SHP77 treated with DMSO at 0.1 percent for 48 hours (cell line): ENCODE data around the gene PLXNA4.

ENCODE experiments used
- DNase-seq: peaks from one replicate; lab custom pipeline; 2025; lab: John Stamatoyannopoulos, UW

PLXNA4 gene

GRCh38 chr7:132109769-132110168 is 466.5 kb downstream of the PLXNA4 start:
- no peak for DNase-seq

GRCh38 chr7:132108563-132108962 is 467.7 kb downstream of the PLXNA4 start:
- DNase-seq, result no peak

- DNase-seq, result no peak
Observed at GRCh38 chr7:132106491-132106890, 469.8 kb downstream of the PLXNA4 start.

DNA sequence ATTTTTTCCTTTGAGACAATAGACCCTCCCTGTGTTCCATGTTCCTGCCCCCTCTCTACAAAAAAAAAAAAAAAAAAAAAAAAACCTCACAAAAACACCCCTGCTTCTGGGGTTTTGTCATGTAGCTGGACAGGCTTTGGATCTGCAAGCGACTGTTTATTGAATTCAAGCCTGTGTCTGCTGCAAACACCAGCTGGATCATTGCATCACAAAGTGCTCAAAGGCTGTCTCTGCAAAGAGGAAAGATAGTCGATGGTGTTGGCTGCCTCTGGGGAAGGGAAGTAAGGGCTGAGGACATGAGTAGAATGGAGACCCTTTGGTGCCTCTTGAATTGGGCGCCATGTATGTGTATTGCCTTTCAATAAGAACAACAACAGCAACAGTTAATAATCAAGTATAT is 471.2 kb downstream of the PLXNA4 start:
- DNase-seq, result no peak

DNA sequence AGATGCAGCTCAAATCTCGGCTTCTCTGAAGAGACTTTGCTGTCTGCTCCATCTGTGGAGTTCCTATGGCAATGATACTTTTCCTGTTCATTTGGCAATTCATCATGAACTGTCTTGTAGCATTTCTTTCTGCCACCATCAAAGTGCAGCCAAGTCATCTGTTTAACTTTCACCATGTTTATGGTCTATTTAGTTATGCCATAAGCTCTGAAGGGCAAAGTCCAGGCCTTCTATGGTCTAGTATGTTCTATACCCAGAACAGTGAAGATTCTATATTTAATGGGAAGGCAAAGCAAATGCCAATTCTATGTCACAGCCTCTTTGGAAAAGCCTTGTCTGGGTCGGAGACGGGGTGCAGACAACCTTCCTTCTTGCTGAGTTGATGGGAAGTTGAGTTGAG is 472.6 kb downstream of the PLXNA4 start:
- DNase-seq, result no peak

- DNase-seq, result no peak
Observed at GRCh38 chr7:132102942-132103341, 473.3 kb downstream of the PLXNA4 start.

- no peak for DNase-seq
Observed at GRCh38 chr7:132102391-132102790, 473.9 kb downstream of the PLXNA4 start.

DNA sequence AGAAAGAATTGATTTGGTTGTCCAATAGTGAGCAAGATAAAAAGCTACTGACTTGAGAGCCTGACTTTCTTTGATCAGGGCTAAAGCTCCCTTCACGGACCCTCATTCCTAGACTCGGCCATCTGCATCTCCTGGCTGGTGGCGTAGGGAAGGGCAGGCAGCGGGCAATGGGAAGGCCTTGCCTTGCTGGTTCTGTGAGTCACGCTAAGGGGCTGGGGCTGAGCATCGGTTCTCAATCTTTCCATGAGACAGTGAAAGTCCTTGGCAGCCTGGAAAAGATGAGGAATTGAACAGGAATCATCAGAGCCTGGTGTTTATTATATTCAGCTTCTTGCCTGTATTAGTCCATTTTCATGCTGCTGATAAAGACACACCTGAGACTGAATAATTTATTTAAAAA is 475.3 kb downstream of the PLXNA4 start:
- no peak for DNase-seq

DNA sequence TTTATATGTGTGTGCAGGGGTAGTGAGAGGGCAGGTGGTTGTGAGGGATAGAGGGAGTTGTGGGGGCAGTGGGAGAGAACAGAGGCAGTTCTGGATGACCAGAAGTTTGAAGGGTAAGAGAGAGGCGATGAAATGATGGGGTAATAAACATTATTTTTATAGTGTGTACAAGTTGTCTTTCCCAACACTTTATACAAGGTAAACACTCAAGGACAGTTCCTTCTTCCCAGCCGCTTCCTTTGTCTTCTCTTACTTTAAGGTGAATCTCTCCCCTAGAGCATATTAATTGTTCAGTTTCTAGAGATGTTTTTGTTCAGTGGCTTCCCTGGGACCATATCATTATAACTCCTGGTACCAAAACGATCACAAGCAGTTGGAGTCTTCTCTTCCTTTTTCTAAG is 475.8 kb downstream of the PLXNA4 start:
- DNase-seq, result no peak

DNA sequence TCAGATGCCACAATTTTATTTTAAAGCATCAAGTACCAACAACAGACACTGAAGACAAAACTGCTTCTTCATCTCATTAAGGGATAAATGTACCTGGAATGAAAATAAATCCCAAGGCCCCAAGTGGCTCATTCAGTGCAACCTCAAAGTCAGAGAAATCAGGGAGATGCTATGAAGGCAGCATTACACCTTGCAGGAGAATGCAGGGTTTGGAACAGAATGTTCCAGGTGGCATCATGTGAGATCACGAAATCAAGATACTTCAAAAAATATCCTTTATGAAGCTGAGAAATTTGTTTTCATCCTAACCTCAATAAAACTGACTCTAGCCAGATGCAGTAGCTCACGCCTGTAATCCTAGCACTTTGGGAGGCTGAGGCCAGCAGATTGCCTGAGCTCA is 477.1 kb downstream of the PLXNA4 start:
- no peak for DNase-seq

- no peak for DNase-seq
Observed at GRCh38 chr7:132098327-132098726, 477.9 kb downstream of the PLXNA4 start.

GRCh38 chr7:132097550-132098134 is 478.6 kb downstream of the PLXNA4 start:
- DNase-seq, result no peak

DNA sequence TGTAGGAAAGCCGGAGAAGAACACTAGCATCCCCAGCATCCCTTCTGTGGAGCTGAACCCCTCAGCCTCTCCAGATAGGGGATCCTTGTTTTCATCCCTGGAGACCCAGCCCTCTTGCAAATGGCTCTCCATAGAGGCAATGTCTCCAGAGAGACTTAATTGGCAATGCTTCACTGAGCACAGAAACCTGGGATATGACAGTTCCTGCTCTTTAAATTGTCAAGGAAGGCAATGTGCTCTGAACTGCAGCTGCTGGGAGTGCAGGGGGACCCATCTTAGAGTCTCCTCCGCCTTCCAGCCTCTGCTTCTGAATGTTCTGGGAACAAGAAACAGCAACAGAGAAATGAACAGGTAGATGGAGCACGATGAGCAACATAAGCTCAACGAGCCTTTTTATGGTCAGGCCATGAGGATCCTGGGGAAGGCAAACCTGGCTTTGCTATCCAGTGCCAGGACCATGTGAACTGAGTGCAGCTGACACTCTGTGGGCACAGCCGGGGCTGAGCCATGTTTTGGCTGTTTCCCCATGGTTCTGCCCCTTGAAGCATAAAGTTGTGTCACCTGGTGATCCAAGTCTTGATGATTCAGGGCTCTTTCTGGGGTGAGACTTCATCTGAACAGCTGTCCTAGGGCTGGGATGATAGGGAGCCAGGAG is 481.0 kb downstream of the PLXNA4 start:
- DNase-seq, result no peak

GRCh38 chr7:132092106-132092505 is 484.2 kb downstream of the PLXNA4 start:
- no peak for DNase-seq

- no peak for DNase-seq
Observed at GRCh38 chr7:132091706-132092105, 484.6 kb downstream of the PLXNA4 start.

- DNase-seq, result no peak
Observed at GRCh38 chr7:132090444-132090843, 485.8 kb downstream of the PLXNA4 start.

DNA sequence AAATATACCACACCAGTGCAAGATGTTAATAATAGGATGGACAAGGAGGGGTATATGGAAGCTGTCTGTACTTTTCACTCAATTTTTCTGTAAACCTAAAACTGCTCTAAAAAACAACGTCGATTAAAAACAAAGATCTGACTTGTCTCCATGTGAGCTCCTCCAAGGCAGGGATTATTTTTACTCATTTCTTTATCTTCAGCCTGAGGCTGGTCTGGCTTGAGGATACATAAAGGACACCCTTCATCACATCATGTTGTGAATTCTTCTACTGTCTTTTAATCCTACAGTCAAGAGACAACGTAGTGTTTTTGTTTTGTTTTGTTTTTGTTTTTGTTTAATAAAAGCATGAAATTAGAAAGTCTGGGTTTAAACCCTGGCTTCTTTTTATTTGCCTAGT is 486.9 kb downstream of the PLXNA4 start:
- no peak for DNase-seq

GRCh38 chr7:132087421-132087820 is 488.8 kb downstream of the PLXNA4 start:
- no peak for DNase-seq

DNA sequence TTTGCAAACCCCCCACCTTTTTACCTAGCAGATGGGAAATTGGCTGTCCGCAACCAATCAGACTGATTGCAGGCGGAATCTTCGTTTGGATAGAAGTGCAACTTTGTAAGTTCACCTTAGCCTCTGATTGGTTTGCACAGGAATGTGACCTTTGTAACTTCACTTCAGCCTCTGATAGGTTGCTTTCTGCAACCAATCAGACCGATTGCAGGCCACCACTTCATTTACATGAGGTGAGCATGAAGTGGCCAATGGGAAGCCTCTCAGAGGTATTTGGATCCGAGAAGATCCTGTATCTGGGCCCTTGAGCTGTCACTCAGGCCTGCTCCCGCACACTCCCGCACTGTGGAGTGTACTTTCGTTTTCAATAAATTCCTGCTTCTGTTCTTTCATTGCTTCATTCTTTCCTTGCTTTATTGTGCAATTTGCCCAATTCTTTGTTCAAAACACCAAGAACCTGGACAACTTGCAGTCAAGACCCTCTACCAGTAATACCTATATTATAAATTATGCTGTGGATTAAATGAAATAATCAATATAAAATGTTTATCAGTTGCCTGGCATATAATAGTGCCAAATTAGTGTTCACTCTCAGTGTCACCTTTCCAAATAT is 491.4 kb downstream of the PLXNA4 start:
- DNase-seq, result no peak

DNA sequence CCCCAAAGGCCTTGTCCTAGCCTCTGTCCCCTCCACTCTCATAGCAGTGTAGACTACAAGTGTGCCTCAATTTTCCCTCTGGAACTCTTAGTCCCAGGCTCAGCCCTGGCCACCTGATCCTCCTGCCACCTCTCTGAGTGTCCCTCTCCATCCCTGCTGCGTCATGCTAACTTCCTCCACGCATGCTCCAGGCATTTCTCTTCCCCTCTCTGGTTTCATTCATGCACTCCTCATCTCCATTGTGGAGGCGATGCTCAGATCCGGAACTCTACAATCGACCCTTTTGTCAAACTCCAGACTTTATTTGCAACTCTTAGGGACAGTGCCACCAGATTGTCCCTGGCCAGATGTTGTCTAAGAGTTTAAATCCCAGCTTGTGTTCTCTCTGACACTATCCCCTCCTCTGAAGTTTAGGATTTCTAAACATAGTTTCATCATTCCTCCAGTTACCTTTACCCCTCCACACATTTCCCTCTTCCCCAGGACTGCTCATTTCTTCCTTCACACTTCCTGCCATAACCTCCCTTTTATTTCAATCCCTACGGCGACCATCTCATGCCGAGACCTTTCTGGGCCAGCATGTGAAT is 492.6 kb downstream of the PLXNA4 start:
- DNase-seq, result no peak

GRCh38 chr7:132083126-132083525 is 493.1 kb downstream of the PLXNA4 start:
- no peak for DNase-seq

DNA sequence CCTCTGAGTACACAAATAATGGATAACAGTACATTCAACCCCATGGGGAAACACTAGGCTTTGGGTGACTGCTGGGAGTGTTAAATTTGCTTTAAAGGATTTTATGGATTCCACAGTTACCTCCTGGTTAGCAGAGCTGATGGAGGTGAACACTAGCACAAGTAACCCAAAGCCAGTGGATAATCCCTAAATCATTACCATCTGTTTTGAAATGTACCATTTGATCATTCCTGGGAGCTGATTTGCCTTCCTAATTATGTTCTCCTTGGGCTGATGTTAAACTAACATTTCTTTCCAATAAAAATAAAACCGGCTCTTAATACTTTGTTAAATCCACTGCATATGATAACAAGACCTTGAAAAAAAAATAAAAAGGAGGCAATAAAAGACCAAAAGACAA is 493.9 kb downstream of the PLXNA4 start:
- no peak for DNase-seq

- DNase-seq, result no peak
Observed at GRCh38 chr7:132081686-132082085, 494.6 kb downstream of the PLXNA4 start.
